ENCODE results near the gene SCNN1A.

The SCNN1A gene

DNA sequence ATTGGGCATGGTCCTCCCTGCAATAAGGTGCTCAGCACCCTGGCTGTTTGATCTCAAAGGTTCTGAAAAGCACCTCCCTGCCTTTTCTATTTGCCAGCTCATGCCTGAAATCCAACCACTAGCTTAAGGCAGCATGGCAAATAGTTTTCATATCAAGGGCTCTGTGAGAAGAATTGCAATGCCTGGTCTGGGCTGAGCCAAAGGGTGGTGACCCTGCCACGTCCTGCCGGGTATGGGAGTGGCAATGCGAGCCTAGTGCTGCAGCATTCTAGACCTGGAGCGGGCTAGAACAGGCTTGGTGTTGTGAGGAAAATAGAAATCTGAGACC is 2.3 kb upstream of the SCNN1A start:
- Histone ChIP-seq H3K4me3 (ENCODE audit: low read depth, low read length) (no peak overlapping the region), H3K27me3 (ENCODE audit: insufficient read depth, low read depth, severe bottlenecking) (no peaks in the 10 kb centered on the region)
- TF ChIP-seq, protein P1, sequence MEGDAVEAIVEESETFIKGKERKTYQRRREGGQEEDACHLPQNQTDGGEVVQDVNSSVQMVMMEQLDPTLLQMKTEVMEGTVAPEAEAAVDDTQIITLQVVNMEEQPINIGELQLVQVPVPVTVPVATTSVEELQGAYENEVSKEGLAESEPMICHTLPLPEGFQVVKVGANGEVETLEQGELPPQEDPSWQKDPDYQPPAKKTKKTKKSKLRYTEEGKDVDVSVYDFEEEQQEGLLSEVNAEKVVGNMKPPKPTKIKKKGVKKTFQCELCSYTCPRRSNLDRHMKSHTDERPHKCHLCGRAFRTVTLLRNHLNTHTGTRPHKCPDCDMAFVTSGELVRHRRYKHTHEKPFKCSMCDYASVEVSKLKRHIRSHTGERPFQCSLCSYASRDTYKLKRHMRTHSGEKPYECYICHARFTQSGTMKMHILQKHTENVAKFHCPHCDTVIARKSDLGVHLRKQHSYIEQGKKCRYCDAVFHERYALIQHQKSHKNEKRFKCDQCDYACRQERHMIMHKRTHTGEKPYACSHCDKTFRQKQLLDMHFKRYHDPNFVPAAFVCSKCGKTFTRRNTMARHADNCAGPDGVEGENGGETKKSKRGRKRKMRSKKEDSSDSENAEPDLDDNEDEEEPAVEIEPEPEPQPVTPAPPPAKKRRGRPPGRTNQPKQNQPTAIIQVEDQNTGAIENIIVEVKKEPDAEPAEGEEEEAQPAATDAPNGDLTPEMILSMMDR (IDR thresholded peaks at IDR 0.05; ENCODE audit: low read depth, low read length): no peak

DNA sequence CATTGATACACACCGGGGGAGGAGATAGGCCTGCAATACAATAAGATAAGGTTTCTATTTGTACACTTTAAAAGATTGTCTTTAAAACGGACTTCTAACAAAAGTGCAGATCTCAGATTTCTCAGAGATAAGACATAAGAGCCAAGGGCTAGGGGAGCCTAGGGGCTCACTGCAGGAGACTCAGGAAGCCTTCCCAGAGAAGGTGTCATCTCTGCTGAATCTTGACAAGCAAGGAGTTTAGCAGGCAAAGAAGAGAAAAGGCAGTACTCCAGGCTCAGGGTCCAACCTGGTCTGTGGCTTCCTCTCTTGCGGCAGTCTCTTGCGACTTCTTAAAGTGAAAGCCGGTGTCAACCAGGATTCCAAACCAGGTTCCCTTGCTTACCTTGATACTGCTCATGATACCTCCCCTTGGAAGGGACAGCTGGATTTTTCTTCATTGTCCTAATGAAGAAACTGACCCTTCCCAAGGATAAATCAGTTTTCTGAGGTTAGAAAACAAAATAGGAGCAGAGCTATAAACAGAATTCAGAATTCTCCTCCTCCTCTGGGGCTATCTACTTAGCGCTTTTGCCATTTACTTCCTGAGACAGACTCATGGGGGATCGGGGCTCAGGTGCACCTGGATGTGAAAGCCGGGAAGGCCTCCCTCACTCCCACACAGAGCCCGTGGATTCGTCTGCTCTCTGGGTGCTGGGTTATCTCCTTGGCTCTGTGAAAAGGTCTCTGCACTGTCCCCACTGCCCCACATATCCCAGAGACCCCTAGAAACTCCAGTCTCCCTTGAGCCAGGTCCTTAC is 1.7 kb upstream of the SCNN1A start:
- DNase-seq: no peak
- TF ChIP-seq, protein P1 (IDR thresholded peaks at IDR 0.05; ENCODE audit: low read depth, low read length): no peak
- Histone ChIP-seq H3K27me3 (ENCODE audit: insufficient read depth, low read depth, severe bottlenecking) (no peaks in the 10 kb centered on the region), H3K36me3 (no peaks in the 10 kb centered on the region), H3K4me3 (ENCODE audit: low read depth, low read length) (no peak overlapping the region), H3K27ac (no peak overlapping the region), H3K9me3 (ENCODE audit: severe bottlenecking) (no peaks in the 10 kb centered on the region)

More for the DNA sequence above, 2.3 kb upstream of the SCNN1A start:
- no peak for DNase-seq
- Histone ChIP-seq H3K27ac (no peak overlapping the region), H3K36me3 (no peaks in the 10 kb centered on the region), H3K9me3 (ENCODE audit: severe bottlenecking) (no peaks in the 10 kb centered on the region)

DNA sequence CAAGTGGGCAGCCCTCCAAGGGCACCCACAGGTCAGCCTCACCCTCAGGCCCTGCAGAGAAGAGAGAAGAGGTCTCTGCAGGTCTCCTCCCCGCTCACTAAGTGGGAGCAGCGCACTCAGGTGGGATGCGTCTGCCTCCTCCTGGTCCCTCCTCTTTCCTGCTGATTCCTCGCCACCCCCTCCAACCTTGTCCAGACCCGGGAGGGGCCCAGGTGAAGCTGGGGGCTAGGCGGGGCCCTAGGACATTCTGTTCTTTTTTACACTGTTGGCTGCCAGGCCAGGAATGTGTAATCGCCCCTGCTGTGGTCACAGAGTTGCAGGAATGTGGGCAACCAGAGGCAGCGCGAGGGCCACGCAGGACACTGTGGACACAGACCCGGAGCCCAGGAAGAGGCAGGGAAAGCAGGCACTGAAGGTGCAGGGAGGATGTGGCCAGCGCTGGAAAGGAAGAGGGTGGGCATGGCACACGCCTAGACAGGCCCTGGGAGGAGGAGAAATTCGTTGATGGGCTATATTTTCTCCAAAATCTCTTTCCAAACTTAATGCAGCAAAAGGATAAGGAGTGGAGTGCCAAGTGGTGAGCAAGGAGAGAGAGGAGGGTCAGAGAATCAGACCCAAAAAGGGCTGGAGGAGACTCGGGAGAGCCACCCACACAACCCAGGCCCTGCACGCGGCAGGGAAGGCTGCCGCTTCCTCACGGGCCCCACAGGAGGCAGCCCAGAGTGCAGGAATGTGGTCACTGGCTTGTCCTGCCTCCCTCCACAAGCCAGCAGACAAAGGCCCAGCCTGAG is 911 bp upstream of the SCNN1A start:
- Histone ChIP-seq H3K27ac (no peak overlapping the region), H3K36me3 (no peaks in the 10 kb centered on the region), H3K9me3 (ENCODE audit: severe bottlenecking) (no peaks in the 10 kb centered on the region), H3K4me3 (ENCODE audit: low read depth, low read length) (no peak overlapping the region), H3K27me3 (ENCODE audit: insufficient read depth, low read depth, severe bottlenecking) (no peaks in the 10 kb centered on the region)
- TF ChIP-seq, protein P1 (IDR thresholded peaks at IDR 0.05; ENCODE audit: low read depth, low read length): peak; percentile 52
- no peak for DNase-seq

DNA sequence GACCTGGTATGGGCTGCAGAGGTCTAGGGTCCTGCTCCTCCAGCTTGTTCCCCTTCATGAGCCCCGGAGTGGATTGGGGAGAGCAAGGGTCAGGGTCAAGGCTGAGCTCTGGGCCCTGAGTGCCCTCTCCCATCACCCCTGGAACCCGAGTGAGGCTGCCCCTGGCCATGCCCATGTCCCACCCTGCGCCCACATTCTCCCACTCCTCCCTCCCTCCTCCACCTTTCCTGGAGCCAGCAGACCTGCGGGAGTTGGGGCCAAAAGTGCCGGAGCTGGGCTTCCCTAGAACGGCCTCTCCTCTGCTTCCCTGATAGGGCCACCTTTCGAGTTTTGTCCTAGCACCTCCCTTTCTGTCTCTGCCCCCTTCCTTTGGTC is 590 bp downstream of the SCNN1A start:
- H3K27ac ChIP-seq: peak overlapping the region; percentile 50; the same call in 1 of the 2 replicates
- TF ChIP-seq, protein P1 (IDR thresholded peaks at IDR 0.05; ENCODE audit: low read depth, low read length): no peak
- no peaks in the 10 kb centered on the region for H3K27me3 ChIP-seq (ENCODE audit: insufficient read depth, low read depth, severe bottlenecking)
- no peaks in the 10 kb centered on the region for H3K9me3 ChIP-seq (ENCODE audit: severe bottlenecking)
- H3K36me3 ChIP-seq: no peaks in the 10 kb centered on the region
- H3K4me3 ChIP-seq (ENCODE audit: low read depth, low read length): no peak overlapping the region
- no peak for DNase-seq

DNA sequence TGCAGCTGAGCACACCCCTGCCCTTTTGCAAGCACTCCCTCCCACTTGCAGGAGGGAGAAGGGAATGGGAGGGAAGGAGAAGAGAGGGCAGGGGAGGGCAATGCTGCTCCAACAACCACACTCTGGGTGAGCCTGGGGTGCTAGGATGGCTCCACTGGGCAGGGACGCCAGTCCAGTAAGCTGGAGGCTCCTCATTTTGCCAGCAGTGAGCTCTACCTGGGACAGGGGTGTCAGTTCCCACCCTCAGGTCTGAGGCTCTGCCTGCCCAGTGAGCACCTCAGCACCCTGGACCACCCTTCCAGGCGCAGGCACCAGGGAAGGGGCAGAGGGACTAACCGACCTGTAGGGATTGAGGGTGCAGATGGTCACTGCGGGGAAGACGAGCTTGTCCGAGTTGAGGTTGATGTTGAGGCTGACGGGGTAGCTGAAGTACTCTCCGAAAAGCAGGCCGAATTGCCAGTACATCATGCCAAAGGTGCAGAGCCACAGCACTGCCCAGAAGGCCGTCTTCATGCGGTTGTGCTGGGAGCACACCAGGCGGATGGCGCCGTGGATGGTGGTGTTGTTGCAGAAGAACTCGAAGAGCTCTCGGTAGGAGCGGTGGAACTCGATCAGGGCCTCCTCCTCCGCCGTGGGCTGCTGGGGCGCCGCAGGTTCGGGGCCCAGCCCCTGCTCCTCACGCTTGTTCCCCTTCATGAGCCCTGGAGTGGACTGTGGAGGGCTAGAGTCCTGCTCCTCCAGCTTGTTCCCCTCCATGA is 1.2 kb downstream of the SCNN1A start:
- no peak for DNase-seq
- TF ChIP-seq, protein P1 (IDR thresholded peaks at IDR 0.05; ENCODE audit: low read depth, low read length): no peak
- Histone ChIP-seq H3K9me3 (ENCODE audit: severe bottlenecking) (no peaks in the 10 kb centered on the region), H3K27ac (no peak overlapping the region), H3K36me3 (no peaks in the 10 kb centered on the region), H3K27me3 (ENCODE audit: insufficient read depth, low read depth, severe bottlenecking) (no peaks in the 10 kb centered on the region), H3K4me3 (ENCODE audit: low read depth, low read length) (no peak overlapping the region)

All from WERI-Rb-1 (cell line).